H1 (cell line): ENCODE measurements around the gene INPP4A.

Experiments used
- CBX5 ChIP-seq: fragments of 300-800, 300-1000 bp; sonication (generic); IDR thresholded peaks from 2 replicates; pipeline ENCODE4 v1.7.1; 2016; ENCODE audit warnings: antibody characterized with exemption, low read length, low read depth
- CTCF ChIP-seq, 3 experiments: IDR thresholded peaks; 1 replicate in 2 of 3; 2 replicates in 1 of 3; pipeline versions ENCODE4 v1.5.1 to v1.6.1; 2011; ENCODE audit warnings: low read length in 3 of 3, mild to moderate bottlenecking in 3 of 3, inconsistent platforms in 2 of 3, low read depth in 1 of 3, moderate library complexity in 1 of 3; ENCODE audit not compliant: insufficient read depth in 1 of 3; ENCODE audit errors: control extremely low read depth in 1 of 3
- EZH2 ChIP-seq: fragments of 200-600 bp; sonication (generic); IDR thresholded peaks from 2 replicates; pipeline ENCODE4 v1.7.1; 2012; ENCODE audit warnings: low read depth, mild to moderate bottlenecking, moderate library complexity, low read length, inconsistent platforms; ENCODE audit not compliant: severe bottlenecking
- JUN ChIP-seq: IDR thresholded peaks from 2 replicates; pipeline ENCODE4 v1.6.1; 2011; ENCODE audit warnings: low read depth, mild to moderate bottlenecking, improper control_type of control experiment, low read length
- MAX ChIP-seq: IDR thresholded peaks from 2 replicates; pipeline ENCODE4 v1.6.1; 2012; ENCODE audit warnings: inconsistent platforms
- POLR2A ChIP-seq, 2 experiments: IDR thresholded peaks; 1 replicate in 1 of 2; 2 replicates in 1 of 2; pipeline ENCODE4 v1.6.1; 2011; ENCODE audit warnings: low read depth in 2 of 2, low read length in 2 of 2, mild to moderate bottlenecking in 2 of 2; ENCODE audit errors: control extremely low read depth in 1 of 2
- RAD21 ChIP-seq, 2 experiments: IDR thresholded peaks in 1 of 2; conservative IDR thresholded peaks in 1 of 2; 2 replicates each; pipeline ENCODE4 v1.6.1; 2011; ENCODE audit warnings: low read depth in 2 of 2, low read length in 2 of 2, improper control_type of control experiment in 1 of 2, inconsistent platforms in 1 of 2, mild to moderate bottlenecking in 1 of 2, moderate library complexity in 1 of 2
- SUZ12 ChIP-seq: fragments of 200-600 bp; sonication (generic); IDR thresholded peaks from 2 replicates; pipeline ENCODE4 v1.6.1; 2012; ENCODE audit warnings: mild to moderate bottlenecking, inconsistent platforms, low read length, moderate library complexity, mixed read lengths
- TAF1 ChIP-seq: IDR thresholded peaks from 2 replicates; pipeline ENCODE4 v1.6.1; 2011; ENCODE audit warnings: mild to moderate bottlenecking, low read depth, low read length

- TF ChIP-seq TAF1 (no peak), CTCF (IDR thresholded peaks at IDR 0.05; ENCODE audit: control extremely low read depth in 1 of 3, insufficient read depth in 1 of 3, low read depth in 1 of 3, low read length in 3 of 3) (peak in 1 of 3 experiments; percentile 8; a peak in 1 of 4 replicates), POLR2A (IDR thresholded peaks at IDR 0.05; ENCODE audit: control extremely low read depth in 1 of 2, low read depth in 2 of 2, low read length in 2 of 2) (no peak), SUZ12 (no peak), RAD21 (IDR thresholded peaks at IDR 0.05 in 1 of 2, conservative IDR thresholded peaks at IDR 0.05 in 1 of 2; ENCODE audit: low read depth in 2 of 2, low read length in 2 of 2) (no peak), MAX (no peak), EZH2 (no peak), CBX5 (no peak), JUN (no peak)
These were observed 132.7 kb downstream of the INPP4A start for GRCh38 chr2:98577313-98577712.
